H1 (cell line): ENCODE results near the gene SV2B. TPM values are rescaled to one million over a fixed set of nuclear protein-coding genes. Genes with fewer than 3 reads are reported as not detected.

Experiments
- CEBPB ChIP-seq: IDR thresholded peaks from 2 replicates; pipeline ENCODE4 v1.6.1; 2012; ENCODE audit warnings: low read depth, low read length
- CTBP2 ChIP-seq: IDR thresholded peaks from 2 replicates; pipeline ENCODE4 v1.7.0; 2011; ENCODE audit warnings: borderline replicate concordance, mild to moderate bottlenecking, moderate library complexity, mixed read lengths, low read length; ENCODE audit not compliant: insufficient read depth, insufficient read length
- CTCF ChIP-seq, 3 experiments: IDR thresholded peaks; 1 replicate in 2 of 3; 2 replicates in 1 of 3; pipeline versions ENCODE4 v1.5.1 to v1.6.1; 2011; ENCODE audit warnings: low read length in 3 of 3, mild to moderate bottlenecking in 3 of 3, inconsistent platforms in 2 of 3, low read depth in 1 of 3, moderate library complexity in 1 of 3; ENCODE audit not compliant: insufficient read depth in 1 of 3; ENCODE audit errors: control extremely low read depth in 1 of 3
- FOSL1 ChIP-seq: IDR thresholded peaks from 2 replicates; pipeline ENCODE4 v1.6.1; 2011; ENCODE audit warnings: mild to moderate bottlenecking, low read depth, low read length, moderate library complexity; ENCODE audit not compliant: insufficient read depth
- GABPA ChIP-seq: IDR thresholded peaks from 2 replicates; pipeline ENCODE4 v1.6.1; 2011; ENCODE audit warnings: mild to moderate bottlenecking, low read length, moderate library complexity, borderline replicate concordance; ENCODE audit not compliant: insufficient read depth
- RAD21 ChIP-seq, 2 experiments: IDR thresholded peaks in 1 of 2; conservative IDR thresholded peaks in 1 of 2; 2 replicates each; pipeline ENCODE4 v1.6.1; 2011; ENCODE audit warnings: low read depth in 2 of 2, low read length in 2 of 2, improper control_type of control experiment in 1 of 2, inconsistent platforms in 1 of 2, mild to moderate bottlenecking in 1 of 2, moderate library complexity in 1 of 2
- polyA plus RNA-seq, 7 experiments: library from polyadenylated mRNA; depleted of rRNA in 3 of 7; stranded (reverse) in 5 of 7; unstranded in 2 of 7; fragments of >200 nt in 5 of 7; fragments of 200-250 nt in 2 of 7; gene quantifications; 1 replicate in 5 of 7; 2 replicates in 1 of 7; 4 replicates in 1 of 7; pipeline versions ENCODE4 v1.2.1 to v1.2.3, GENCODE V29; 2011 to 2013; ENCODE audit warnings: missing spikeins in 2 of 7, mixed read lengths in 2 of 7
- total RNA-seq: library from RNA; stranded (reverse); fragmentation: NEBNext Ultra II Directional; extraction: Animal tissue kit (Norgen Biotek cat#: 25700); gene quantifications from 2 replicates; pipeline ENCODE4 v1.2.1, GENCODE V29; 2021
- TF ChIP-seq, protein P1 (sequence below): IDR thresholded peaks from 2 replicates; pipeline ENCODE4 v1.6.1; 2011; ENCODE audit warnings: low read depth, mild to moderate bottlenecking, low read length; ENCODE audit not compliant: insufficient read depth

Gene SV2B
- total and polyA plus RNA-seq, 2 of the 8 experiments (the other 6 are each of a cell fraction or from before 2014, with no cell fraction given): 0.09 to 0.20 TPM

DNA sequence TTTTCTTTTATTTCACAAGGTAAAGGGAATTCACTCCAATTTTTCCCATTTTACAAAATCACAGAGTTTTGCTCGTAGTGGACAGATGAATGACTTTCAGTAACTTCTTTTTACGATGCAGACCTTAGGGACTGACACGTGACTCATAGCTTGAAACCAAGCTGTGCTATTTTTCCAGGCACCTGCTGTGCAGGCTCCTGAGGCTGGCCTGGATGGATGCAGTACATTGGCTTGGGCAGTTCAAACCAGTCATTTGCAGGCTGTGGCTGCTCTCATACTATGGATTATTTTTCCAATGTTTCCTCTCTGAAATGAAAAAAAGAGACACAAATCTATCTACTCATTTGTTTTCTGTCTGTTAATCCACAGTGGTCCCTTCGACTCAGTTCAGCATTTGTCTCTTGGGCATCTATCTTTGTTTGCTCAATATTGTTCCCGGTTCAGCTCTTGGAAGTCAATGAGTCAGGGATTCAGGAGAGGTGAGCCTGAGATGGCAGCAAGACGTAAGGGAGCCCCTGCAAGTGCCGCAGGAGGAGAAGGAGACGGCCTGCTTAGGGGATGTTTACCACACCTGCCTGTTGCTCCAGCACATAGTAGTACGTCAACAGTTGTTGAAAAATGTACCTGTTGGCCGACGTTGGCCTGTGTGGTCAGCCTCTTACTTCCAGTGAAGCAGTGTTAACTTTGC is 92.8 kb downstream of the SV2B start (continued):
- TF ChIP-seq CTCF (IDR thresholded peaks at IDR 0.05; ENCODE audit: control extremely low read depth in 1 of 3, insufficient read depth in 1 of 3, low read depth in 1 of 3, low read length in 3 of 3) (no peak), CEBPB (no peak), FOSL1 (no peak), RAD21 (IDR thresholded peaks at IDR 0.05 in 1 of 2, conservative IDR thresholded peaks at IDR 0.05 in 1 of 2; ENCODE audit: low read depth in 2 of 2, low read length in 2 of 2) (no peak), GABPA (no peak), CTBP2 (no peak)
- TF ChIP-seq, protein P1, sequence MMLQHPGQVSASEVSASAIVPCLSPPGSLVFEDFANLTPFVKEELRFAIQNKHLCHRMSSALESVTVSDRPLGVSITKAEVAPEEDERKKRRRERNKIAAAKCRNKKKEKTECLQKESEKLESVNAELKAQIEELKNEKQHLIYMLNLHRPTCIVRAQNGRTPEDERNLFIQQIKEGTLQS: no peak
- TF ChIP-seq, all 59 proteins: peak for 0
